AG04450 (cell line): ENCODE measurements around the gene ADCY4. TPM values are rescaled to one million over a fixed set of nuclear protein-coding genes. Genes with fewer than 3 reads are reported as not detected.
A peak's percentile ranks its signal among the peaks of the same experiment; 100 is the strongest.

ENCODE experiments used
- CTCF ChIA-PET: fragments of 300-600, 350-600 bp; formaldehyde crosslinking; extraction: SDS; loops from one replicate; lab custom pipeline; 2022; ENCODE audit warnings: antibody characterized with exemption, inconsistent platforms; lab: Charles Lee
- POLR2A ChIA-PET: fragments of 350-600 bp; formaldehyde crosslinking; extraction: SDS; loops from one replicate; lab custom pipeline; 2021; ENCODE audit warnings: antibody characterized with exemption, inconsistent platforms; lab: Yijun Ruan, JAX
- DNase-seq: peaks from one replicate; pipeline ENCODE4 v3.0.0-alpha.2; 2011; ENCODE audit warnings: low read depth, low spot score
- H3K27ac ChIP-seq: one replicate; pipeline ENCODE4 v1.5.1; 2012; ENCODE audit warnings: low read depth, low read length, control low read depth
- H3K27me3 ChIP-seq: one replicate; pipeline ENCODE4 v1.6.0; 2012; ENCODE audit warnings: low read length; ENCODE audit not compliant: control insufficient read depth, insufficient read depth
- H3K4me3 ChIP-seq: 2 replicates; pipeline ENCODE4 v1.5.1; 2011; ENCODE audit warnings: mild to moderate bottlenecking, low read depth, low read length, control low read depth
- H3K9me3 ChIP-seq: 2 replicates; pipeline ENCODE4 v1.5.1; 2012; ENCODE audit warnings: low read length; ENCODE audit not compliant: control insufficient read depth, insufficient read depth
- polyA plus RNA-seq: library from polyadenylated mRNA; depleted of rRNA; stranded (reverse); fragments of >200 nt; gene quantifications from 2 replicates; pipeline ENCODE4 v1.2.3, GENCODE V29; 2011
- TF ChIP-seq, protein P1 (sequence below): IDR thresholded peaks from 2 replicates; pipeline ENCODE4 v1.5.1; 2011; ENCODE audit warnings: low read depth, low read length, control low read depth, inconsistent platforms

The ADCY4 gene
- polyA plus RNA-seq, 1 experiment, result 0.04 TPM

DNA sequence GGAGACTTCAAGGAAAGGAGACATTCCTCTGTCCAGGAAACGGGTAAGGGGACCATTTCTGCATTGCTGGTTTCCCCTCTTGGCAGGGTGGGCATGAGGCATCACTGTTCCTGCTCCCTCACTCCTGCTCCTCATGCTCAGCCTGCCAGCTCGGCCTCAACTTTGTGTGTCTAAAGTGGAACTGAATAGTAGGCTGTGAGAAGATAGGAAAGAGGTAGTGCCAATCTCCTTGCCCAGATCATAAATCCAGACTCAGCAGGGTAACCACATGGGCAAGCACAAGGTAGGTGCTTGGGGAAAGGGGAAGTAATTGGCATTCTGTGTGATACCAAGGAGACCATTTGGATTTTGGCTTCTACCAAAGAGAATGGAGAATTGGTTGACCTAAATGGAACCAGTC is 21.0 kb downstream of the ADCY4 start:
- ChIA-PET POLR2A (no interaction called here), CTCF (interaction anchor here (0.7 to 1.2 kb wide), 2 partner anchors 17 to 94 kb away, joined by 4 to 6 read pairs; no protein-coding TSS in a partner anchor)
- DNase-seq, result no peak

DNA sequence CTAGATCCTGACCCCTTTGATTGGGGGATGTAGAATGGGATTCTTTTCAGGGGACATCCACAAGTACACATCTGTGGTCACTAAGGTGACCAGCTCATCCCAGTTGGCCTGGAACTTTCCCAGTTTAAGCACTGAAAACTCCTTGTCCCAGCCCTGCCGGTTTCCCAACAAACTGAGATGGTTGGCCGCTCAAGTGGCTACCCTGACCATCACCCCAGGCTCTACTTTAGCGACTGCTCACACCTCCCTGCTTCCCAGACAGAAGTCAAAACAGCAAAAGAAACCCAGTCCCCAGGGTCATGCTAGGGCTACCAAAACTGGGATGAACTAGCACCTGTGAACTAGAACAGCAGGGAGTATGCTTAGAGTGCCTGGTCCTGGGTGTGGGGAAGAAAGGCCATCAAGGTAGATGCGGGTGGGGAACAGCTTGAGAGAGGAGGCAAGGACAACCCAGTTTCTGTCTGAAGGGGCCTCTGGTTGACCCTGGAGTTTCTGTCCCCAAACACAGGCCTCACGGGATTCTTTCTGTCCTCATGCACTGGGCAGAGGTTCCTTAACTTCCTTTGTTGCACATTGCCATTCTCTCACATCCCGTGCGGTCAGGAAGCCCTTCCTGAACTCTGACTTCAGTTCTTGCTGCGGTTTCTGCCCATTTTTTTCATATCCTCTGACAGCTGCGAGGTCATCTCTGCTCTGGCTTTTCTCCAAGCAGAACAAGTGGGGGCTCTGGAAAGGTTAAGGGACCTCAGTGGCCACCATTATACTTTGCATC is 21.9 kb downstream of the ADCY4 start:
- H3K4me3 ChIP-seq, result no peak overlapping the region
- POLR2A ChIA-PET, result no interaction called here
- H3K27ac ChIP-seq, result no peak overlapping the region
- no peak for DNase-seq
- CTCF ChIA-PET, result interaction anchor here (0.7 to 1.7 kb wide), 5 partner anchors 16 to 123 kb away, joined by 3 to 7 read pairs (median 5); no protein-coding TSS in a partner anchor
- peaks cover 3% of the 10 kb centered on the region for H3K27me3 ChIP-seq
- H3K9me3 ChIP-seq, result peaks cover 6% of the 10 kb centered on the region; the same call in 1 of the 2 replicates
- TF ChIP-seq, protein P1, sequence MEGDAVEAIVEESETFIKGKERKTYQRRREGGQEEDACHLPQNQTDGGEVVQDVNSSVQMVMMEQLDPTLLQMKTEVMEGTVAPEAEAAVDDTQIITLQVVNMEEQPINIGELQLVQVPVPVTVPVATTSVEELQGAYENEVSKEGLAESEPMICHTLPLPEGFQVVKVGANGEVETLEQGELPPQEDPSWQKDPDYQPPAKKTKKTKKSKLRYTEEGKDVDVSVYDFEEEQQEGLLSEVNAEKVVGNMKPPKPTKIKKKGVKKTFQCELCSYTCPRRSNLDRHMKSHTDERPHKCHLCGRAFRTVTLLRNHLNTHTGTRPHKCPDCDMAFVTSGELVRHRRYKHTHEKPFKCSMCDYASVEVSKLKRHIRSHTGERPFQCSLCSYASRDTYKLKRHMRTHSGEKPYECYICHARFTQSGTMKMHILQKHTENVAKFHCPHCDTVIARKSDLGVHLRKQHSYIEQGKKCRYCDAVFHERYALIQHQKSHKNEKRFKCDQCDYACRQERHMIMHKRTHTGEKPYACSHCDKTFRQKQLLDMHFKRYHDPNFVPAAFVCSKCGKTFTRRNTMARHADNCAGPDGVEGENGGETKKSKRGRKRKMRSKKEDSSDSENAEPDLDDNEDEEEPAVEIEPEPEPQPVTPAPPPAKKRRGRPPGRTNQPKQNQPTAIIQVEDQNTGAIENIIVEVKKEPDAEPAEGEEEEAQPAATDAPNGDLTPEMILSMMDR, result no peak

More for the DNA sequence above, 21.0 kb downstream of the ADCY4 start:
- Histone ChIP-seq H3K27me3 (peaks cover 8% of the 10 kb centered on the region), H3K27ac (no peak overlapping the region), H3K9me3 (peaks cover 6% of the 10 kb centered on the region; the same call in 1 of the 2 replicates), H3K4me3 (no peak overlapping the region)
- TF ChIP-seq, protein P1, result no peak

DNA sequence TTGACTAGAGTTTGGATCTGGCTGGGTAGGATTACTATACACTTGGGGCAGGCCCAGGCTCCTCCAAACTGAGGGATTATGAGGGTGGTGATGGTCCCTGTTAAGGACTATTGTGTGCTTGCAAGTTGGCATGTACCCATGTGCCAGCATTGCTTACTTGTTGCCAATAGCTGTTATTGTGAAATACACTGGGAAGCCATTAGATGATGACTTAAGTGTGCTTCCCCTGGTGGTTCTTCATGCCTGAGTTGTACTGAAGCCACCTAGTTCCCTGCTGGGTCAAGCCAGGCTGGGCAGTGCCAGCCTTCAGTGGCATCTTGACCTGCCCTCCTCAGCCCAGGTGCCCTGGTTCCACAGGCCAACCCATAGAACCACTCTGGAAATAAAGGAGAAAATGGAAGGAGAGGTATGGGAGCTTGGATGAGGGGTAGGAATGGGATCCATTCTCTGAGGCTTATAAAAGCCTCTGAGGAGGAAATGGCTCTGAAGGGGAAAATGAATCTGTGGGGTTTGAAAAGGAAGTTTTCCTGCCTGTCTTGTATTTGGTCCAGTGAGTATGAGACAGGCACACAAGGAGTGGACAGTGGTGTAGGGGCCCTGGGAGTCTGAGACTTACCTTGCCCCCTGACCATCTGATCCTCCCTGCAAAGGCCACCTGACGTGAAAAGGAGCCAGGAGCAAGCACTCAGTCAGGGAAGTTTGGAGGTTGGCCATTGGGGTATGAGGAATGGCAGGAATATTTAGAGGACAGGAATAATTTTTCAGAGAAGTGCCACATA is 22.8 kb downstream of the ADCY4 start:
- Histone ChIP-seq H3K9me3 (peaks cover 6% of the 10 kb centered on the region; the same call in 1 of the 2 replicates), H3K27ac (no peak overlapping the region), H3K4me3 (no peak overlapping the region), H3K27me3 (peaks cover 3% of the 10 kb centered on the region)
- DNase-seq, result no peak
- TF ChIP-seq, protein P1, result 0 out of 2 replicates have a peak, but pooled peaks have one; percentile 1
- POLR2A ChIA-PET, result no interaction called here
- CTCF ChIA-PET, result interaction anchor here (0.9 to 6.3 kb wide), 4 partner anchors 11 to 124 kb away, joined by 3 to 51 read pairs (median 6); no protein-coding TSS in a partner anchor

DNA sequence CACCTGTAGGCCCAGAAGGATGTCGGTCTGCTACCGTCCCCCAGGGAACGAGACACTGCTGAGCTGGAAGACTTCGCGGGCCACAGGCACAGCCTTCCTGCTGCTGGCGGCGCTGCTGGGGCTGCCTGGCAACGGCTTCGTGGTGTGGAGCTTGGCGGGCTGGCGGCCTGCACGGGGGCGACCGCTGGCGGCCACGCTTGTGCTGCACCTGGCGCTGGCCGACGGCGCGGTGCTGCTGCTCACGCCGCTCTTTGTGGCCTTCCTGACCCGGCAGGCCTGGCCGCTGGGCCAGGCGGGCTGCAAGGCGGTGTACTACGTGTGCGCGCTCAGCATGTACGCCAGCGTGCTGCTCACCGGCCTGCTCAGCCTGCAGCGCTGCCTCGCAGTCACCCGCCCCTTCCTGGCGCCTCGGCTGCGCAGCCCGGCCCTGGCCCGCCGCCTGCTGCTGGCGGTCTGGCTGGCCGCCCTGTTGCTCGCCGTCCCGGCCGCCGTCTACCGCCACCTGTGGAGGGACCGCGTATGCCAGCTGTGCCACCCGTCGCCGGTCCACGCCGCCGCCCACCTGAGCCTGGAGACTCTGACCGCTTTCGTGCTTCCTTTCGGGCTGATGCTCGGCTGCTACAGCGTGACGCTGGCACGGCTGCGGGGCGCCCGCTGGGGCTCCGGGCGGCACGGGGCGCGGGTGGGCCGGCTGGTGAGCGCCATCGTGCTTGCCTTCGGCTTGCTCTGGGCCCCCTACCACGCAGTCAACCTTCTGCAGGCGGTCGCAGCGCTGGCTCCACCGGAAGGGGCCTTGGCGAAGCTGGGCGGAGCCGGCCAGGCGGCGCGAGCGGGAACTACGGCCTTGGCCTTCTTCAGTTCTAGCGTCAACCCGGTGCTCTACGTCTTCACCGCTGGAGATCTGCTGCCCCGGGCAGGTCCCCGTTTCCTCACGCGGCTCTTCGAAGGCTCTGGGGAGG is 23.9 kb downstream of the ADCY4 start, which contains the start of gene LTB4R:
Gene LTB4R (plus strand): TSS at position 857 of the 959 bp plus-strand sequence. CDS start 4,150 bp downstream, outside the sequence.
- ChIA-PET CTCF (interaction anchor here (1.1 to 6.3 kb wide), 7 partner anchors 10 to 259 kb away, joined by 3 to 87 read pairs (median 35); partner anchors contain the start of genes CARMIL3, DHRS1 and NOP9), POLR2A (interaction anchor here (1.3 kb wide), 1 partner anchor 121 kb away, joined by 5 read pairs; no protein-coding TSS in a partner anchor)
- TF ChIP-seq, protein P1, result peak; percentile 12; the same call in 1 of the 2 replicates
- H3K4me3 ChIP-seq, result peak within 1 kb of the TSS; percentile 20; the same call in 1 of the 2 replicates
- DNase-seq, result no peak
- no peak within 1 kb of the TSS for H3K27ac ChIP-seq
- peaks cover 2% of the 10 kb centered on the region for H3K27me3 ChIP-seq
- H3K9me3 ChIP-seq, result peaks cover 4% of the 10 kb centered on the region; the same call in 1 of the 2 replicates
